Stomach (tissue), 4 donors: Measurements from ENCODE around the gene DCN.

ENCODE experiments used
- EP300 ChIP-seq: sonication (generic); formaldehyde crosslinking; IDR thresholded peaks from one replicate; pipeline ENCODE4 v1.6.1; 2017; ENCODE audit warnings: antibody characterized with exemption
- POLR2A ChIP-seq, 4 donors: fragments of 450-650 bp; IDR thresholded peaks; one replicate each; pipeline ENCODE4 v1.6.1; 2016; ENCODE audit warnings: antibody characterized with exemption in 4 of 4, control low read depth in 2 of 4, mild to moderate bottlenecking in 1 of 4, moderate library complexity in 1 of 4
- TF ChIP-seq, protein P1 (sequence below), 7 experiments: fragments of 450-650 bp in 4 of 7; fragments of 200-600 bp in 3 of 7; sonication (generic) in 3 of 7; IDR thresholded peaks; one replicate each; pipeline ENCODE4 v1.5.1; 2016 to 2019; ENCODE audit warnings: antibody characterized with exemption in 7 of 7, control low read depth in 2 of 7, mild to moderate bottlenecking in 1 of 7

DNA sequence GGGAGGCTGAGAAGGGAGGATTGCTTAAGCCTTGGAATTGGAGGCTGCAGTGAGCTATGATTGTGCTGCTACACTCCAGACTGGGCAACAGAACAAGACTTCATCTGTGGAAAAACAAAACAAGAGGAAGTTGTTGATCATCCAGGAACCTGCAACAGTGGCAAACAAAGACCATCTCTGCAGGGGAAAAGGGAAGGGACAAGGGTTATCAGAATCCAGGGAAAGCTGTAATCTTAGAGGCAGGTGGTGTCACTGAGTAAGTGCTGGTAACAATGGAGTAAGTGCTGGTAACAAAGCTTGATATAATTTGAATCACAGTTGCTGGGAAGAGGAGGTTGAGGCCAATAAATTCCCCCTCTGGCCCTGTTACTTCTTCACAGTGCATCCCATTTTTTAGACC lies 27.5 kb upstream of the DCN start:
- TF ChIP-seq, protein P1, sequence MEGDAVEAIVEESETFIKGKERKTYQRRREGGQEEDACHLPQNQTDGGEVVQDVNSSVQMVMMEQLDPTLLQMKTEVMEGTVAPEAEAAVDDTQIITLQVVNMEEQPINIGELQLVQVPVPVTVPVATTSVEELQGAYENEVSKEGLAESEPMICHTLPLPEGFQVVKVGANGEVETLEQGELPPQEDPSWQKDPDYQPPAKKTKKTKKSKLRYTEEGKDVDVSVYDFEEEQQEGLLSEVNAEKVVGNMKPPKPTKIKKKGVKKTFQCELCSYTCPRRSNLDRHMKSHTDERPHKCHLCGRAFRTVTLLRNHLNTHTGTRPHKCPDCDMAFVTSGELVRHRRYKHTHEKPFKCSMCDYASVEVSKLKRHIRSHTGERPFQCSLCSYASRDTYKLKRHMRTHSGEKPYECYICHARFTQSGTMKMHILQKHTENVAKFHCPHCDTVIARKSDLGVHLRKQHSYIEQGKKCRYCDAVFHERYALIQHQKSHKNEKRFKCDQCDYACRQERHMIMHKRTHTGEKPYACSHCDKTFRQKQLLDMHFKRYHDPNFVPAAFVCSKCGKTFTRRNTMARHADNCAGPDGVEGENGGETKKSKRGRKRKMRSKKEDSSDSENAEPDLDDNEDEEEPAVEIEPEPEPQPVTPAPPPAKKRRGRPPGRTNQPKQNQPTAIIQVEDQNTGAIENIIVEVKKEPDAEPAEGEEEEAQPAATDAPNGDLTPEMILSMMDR (IDR thresholded peaks at IDR 0.05), result no peak
- no peak for TF ChIP-seq EP300
- no peak for TF ChIP-seq POLR2A (IDR thresholded peaks at IDR 0.05)
